ENCODE measurements around the gene NT5DC4. TPM values are rescaled to one million over a fixed set of nuclear protein-coding genes. Genes with fewer than 3 reads are reported as not detected.

Gene NT5DC4
- total RNA-seq, 3 donors from 2014 or later: not detected

GRCh38 chr2:112751451-112752197, 30.8 kb downstream of the NT5DC4 start:
- Histone ChIP-seq H3K4me3 (no peak overlapping the region), H3K9me3 (no peaks in the 10 kb centered on the region), H3K36me3 (ENCODE audit: low read depth) (no peaks in the 10 kb centered on the region), H3K4me1 (ENCODE audit: low read depth) (peaks cover 6% of the 10 kb centered on the region)
- no peak for TF ChIP-seq CTCF (IDR thresholded peaks at IDR 0.05)
- ATAC-seq: no peak
- DNase-seq: no peak
- intact Hi-C loops (cut with DNase I, micrococcal nuclease): loop anchor here in 1 of 2 donors (5.0 kb wide), 1 partner anchor 191 kb away; no protein-coding TSS in a partner anchor

GRCh38 chr2:112752667-112753066, 31.8 kb downstream of the NT5DC4 start:
- TF ChIP-seq CTCF (IDR thresholded peaks at IDR 0.05): no peak
- H3K36me3 ChIP-seq (ENCODE audit: low read depth): no peaks in the 10 kb centered on the region
- intact Hi-C loops (cut with DNase I, micrococcal nuclease): loop anchor here in 1 of 2 donors (5.0 kb wide), 1 partner anchor 190 kb away; no protein-coding TSS in a partner anchor
- ATAC-seq: no peak
- no peak for DNase-seq
- H3K4me3 ChIP-seq: no peak overlapping the region
- H3K9me3 ChIP-seq: no peaks in the 10 kb centered on the region
- peaks cover 6% of the 10 kb centered on the region for H3K4me1 ChIP-seq (ENCODE audit: low read depth)

GRCh38 chr2:112754564-112754963, 33.7 kb downstream of the NT5DC4 start:
- peaks cover 6% of the 10 kb centered on the region for H3K4me1 ChIP-seq (ENCODE audit: low read depth)
- no peak for DNase-seq
- TF ChIP-seq CTCF (IDR thresholded peaks at IDR 0.05): no peak
- H3K36me3 ChIP-seq (ENCODE audit: low read depth): no peaks in the 10 kb centered on the region
- H3K9me3 ChIP-seq: no peaks in the 10 kb centered on the region
- H3K4me3 ChIP-seq: no peak overlapping the region
- intact Hi-C loops (cut with DNase I, micrococcal nuclease): loop anchor here in 1 of 2 donors (5.0 kb wide), 1 partner anchor 188 kb away; no protein-coding TSS in a partner anchor
- ATAC-seq: peak; percentile 18

- Histone ChIP-seq H3K9me3 (no peaks in the 10 kb centered on the region), H3K4me3 (no peak overlapping the region), H3K36me3 (ENCODE audit: low read depth) (no peaks in the 10 kb centered on the region), H3K4me1 (ENCODE audit: low read depth) (peaks cover 6% of the 10 kb centered on the region)
- DNase-seq: no peak
- no peak for ATAC-seq
- TF ChIP-seq CTCF (IDR thresholded peaks at IDR 0.05): no peak
- intact Hi-C loops (cut with DNase I, micrococcal nuclease): no loop called here
Observed at GRCh38 chr2:112755444-112755843, 34.6 kb downstream of the NT5DC4 start.

GRCh38 chr2:112756207-112756606, 35.4 kb downstream of the NT5DC4 start:
- no peaks in the 10 kb centered on the region for H3K36me3 ChIP-seq (ENCODE audit: low read depth)
- H3K9me3 ChIP-seq: no peaks in the 10 kb centered on the region
- intact Hi-C loops (cut with DNase I, micrococcal nuclease): no loop called here
- H3K4me3 ChIP-seq: no peak overlapping the region
- TF ChIP-seq CTCF (IDR thresholded peaks at IDR 0.05): no peak
- H3K4me1 ChIP-seq (ENCODE audit: low read depth): peaks cover 6% of the 10 kb centered on the region
- DNase-seq (no peak), ATAC-seq (no peak)
